WTC11 (cell line): Measurements from ENCODE around the gene NOL4L. TPM values are rescaled to one million over a fixed set of nuclear protein-coding genes. Genes with fewer than 3 reads are reported as not detected.

Experiments
- ATAC-seq: fragments of 200-7000 bp; cut with Tn5 transposase; 2 replicates; pipeline ENCODE4 v1.10.0; 2021; ENCODE audit warnings: mild to moderate bottlenecking, moderate library complexity
- CTCF ChIA-PET: fragments of 300-600 bp; sonication (Branson Sonifier 250); formaldehyde crosslinking; loops from one replicate; lab custom pipeline; 2021; ENCODE audit warnings: antibody characterized with exemption; lab: Charles Lee
- POLR2A ChIA-PET: fragments of 350-600 bp; sonication (Branson Sonifier 250); formaldehyde crosslinking; loops from one replicate; lab custom pipeline; 2021; ENCODE audit warnings: antibody characterized with exemption; lab: Charles Lee
- DNase-seq: peaks from one replicate; pipeline ENCODE4 v3.0.0; 2021; ENCODE audit warnings: low spot score
- H3K27ac Mint-ChIP-seq: 2 replicates; pipeline ENCODE4 v1.8.0; 2021; ENCODE audit warnings: mixed read lengths
- H3K27me3 Mint-ChIP-seq: 2 replicates; pipeline ENCODE4 v1.8.0; 2021; ENCODE audit warnings: low read depth, mild to moderate bottlenecking, moderate library complexity, mixed read lengths
- H3K36me3 Mint-ChIP-seq: 2 replicates; pipeline ENCODE4 v1.8.0; 2021; ENCODE audit warnings: mixed read lengths
- H3K4me1 Mint-ChIP-seq: 2 replicates; pipeline ENCODE4 v1.8.0; 2022; ENCODE audit warnings: mixed read lengths
- H3K4me3 Mint-ChIP-seq: 2 replicates; pipeline ENCODE4 v1.8.0; 2021; ENCODE audit warnings: mild to moderate bottlenecking, moderate library complexity, mixed read lengths
- H3K9me3 Mint-ChIP-seq: 2 replicates; pipeline ENCODE4 v1.8.0; 2021; ENCODE audit warnings: mixed read lengths
- AR ChIP-seq: fragments of 250-450 bp; sonication (Bioruptor Pico); IDR thresholded peaks from 2 replicates; pipeline ENCODE4 v1.9.0; 2021; ENCODE audit warnings: mild to moderate bottlenecking
- ARID4B ChIP-seq: sonication (generic); formaldehyde crosslinking; IDR thresholded peaks from 2 replicates; pipeline ENCODE4 v1.8.0; 2023; ENCODE audit warnings: missing genetic modification reagents, mild to moderate bottlenecking, borderline replicate concordance
- ATF1 ChIP-seq: sonication (generic); formaldehyde crosslinking; IDR thresholded peaks from 2 replicates; pipeline ENCODE4 v1.8.1; 2023; ENCODE audit warnings: mild to moderate bottlenecking, moderate library complexity, missing genetic modification reagents
- ATF2 ChIP-seq: sonication (generic); formaldehyde crosslinking; IDR thresholded peaks from 2 replicates; pipeline ENCODE4 v1.8.1; 2022; ENCODE audit warnings: low read depth, missing genetic modification reagents, borderline replicate concordance
- CDX4 ChIP-seq: fragments of 250-450 bp; sonication (Bioruptor Pico); IDR thresholded peaks from 2 replicates; pipeline ENCODE4 v1.9.0; 2021; ENCODE audit warnings: moderate library complexity, mild to moderate bottlenecking, inconsistent platforms, borderline replicate concordance
- FOXK1 ChIP-seq: sonication (generic); formaldehyde crosslinking; IDR thresholded peaks from 2 replicates; pipeline ENCODE4 v1.8.0; 2022; ENCODE audit warnings: mild to moderate bottlenecking, moderate library complexity, missing genetic modification reagents
- HMGA2 ChIP-seq: fragments of 250-450 bp; sonication (Bioruptor Pico); IDR thresholded peaks from 2 replicates; pipeline ENCODE4 v1.4.0; 2021; ENCODE audit warnings: mild to moderate bottlenecking, moderate library complexity
- IRF1 ChIP-seq: sonication (generic); formaldehyde crosslinking; IDR thresholded peaks from 2 replicates; pipeline ENCODE4 v1.8.0; 2023; ENCODE audit warnings: missing genetic modification reagents
- MAX ChIP-seq: sonication (generic); formaldehyde crosslinking; IDR thresholded peaks from 2 replicates; pipeline ENCODE4 v1.8.0; 2022; ENCODE audit warnings: mild to moderate bottlenecking, missing genetic modification reagents
- MXD4 ChIP-seq: fragments of 250-450 bp; sonication (Bioruptor Pico); IDR thresholded peaks from 2 replicates; pipeline ENCODE4 v1.8.0; 2021; ENCODE audit warnings: mild to moderate bottlenecking, moderate library complexity, borderline replicate concordance
- NFATC4 ChIP-seq: fragments of 250-450 bp; sonication (Bioruptor Pico); IDR thresholded peaks from 2 replicates; pipeline ENCODE4 v1.9.0; 2021; ENCODE audit warnings: mild to moderate bottlenecking
- NR3C1 ChIP-seq: sonication (generic); formaldehyde crosslinking; conservative IDR thresholded peaks from 2 replicates; pipeline ENCODE4 v1.8.1; 2023; ENCODE audit warnings: low read depth, mild to moderate bottlenecking, missing genetic modification reagents
- TEAD4 ChIP-seq: sonication (generic); formaldehyde crosslinking; IDR thresholded peaks from 2 replicates; pipeline ENCODE4 v1.8.0; 2022; ENCODE audit warnings: mild to moderate bottlenecking, missing genetic modification reagents
- ZMAT4 ChIP-seq: fragments of 250-450 bp; sonication (Bioruptor Pico); IDR thresholded peaks from 2 replicates; pipeline ENCODE4 v1.9.0; 2021; ENCODE audit warnings: mild to moderate bottlenecking
- ZNF416 ChIP-seq: fragments of 250-450 bp; sonication (Bioruptor Pico); IDR thresholded peaks from 2 replicates; pipeline ENCODE4 v1.9.0; 2021; ENCODE audit warnings: mild to moderate bottlenecking, inconsistent platforms
- ZNF423 ChIP-seq: fragments of 250-450 bp; sonication (Bioruptor Pico); IDR thresholded peaks from 2 replicates; pipeline ENCODE4 v2.1.2; 2022; ENCODE audit warnings: mild to moderate bottlenecking, moderate library complexity
- ZNF512 ChIP-seq: sonication (generic); formaldehyde crosslinking; IDR thresholded peaks from 2 replicates; pipeline ENCODE4 v1.8.1; 2022; ENCODE audit warnings: missing genetic modification reagents, borderline replicate concordance
- ZNF671 ChIP-seq: fragments of 250-450 bp; sonication (Bioruptor Pico); IDR thresholded peaks from 2 replicates; pipeline ENCODE4 v1.8.0; 2021; ENCODE audit warnings: mild to moderate bottlenecking
- ZSCAN18 ChIP-seq: fragments of 250-450 bp; sonication (Bioruptor Pico); IDR thresholded peaks from 2 replicates; pipeline ENCODE4 v2.1.2; 2022; ENCODE audit warnings: mild to moderate bottlenecking, moderate library complexity
- total RNA-seq: library from RNA; stranded (reverse); gene quantifications from 3 replicates; pipeline ENCODE4 v1.2.3, GENCODE V29; 2021

Gene NOL4L
- total RNA-seq, 1 experiment from 2014 or later = 29.0 TPM

GRCh38 chr20:32444474-32445220 lies 140.5 kb downstream of the NOL4L start (continued):
- no peak for TF ChIP-seq ARID4B (CRISPR knock-in tag)

- Mint-ChIP-seq H3K27me3 (no peaks in the 10 kb centered on the region), H3K4me1 (peaks cover 17% of the 10 kb centered on the region), H3K36me3 (peaks cover 17% of the 10 kb centered on the region), H3K9me3 (no peaks in the 10 kb centered on the region), H3K4me3 (no peak overlapping the region), H3K27ac (peak overlapping the region; percentile 86; the same call in 1 of the 2 replicates)
- DNase-seq = peak; percentile 13
- ChIA-PET POLR2A (no interaction called here), CTCF (interaction anchor here (0.5 to 1.9 kb wide), 4 partner anchors 9 to 205 kb away, joined by 3 to 14 read pairs (median 3); no protein-coding TSS in a partner anchor)
- ATAC-seq = no peak
- TF ChIP-seq MXD4 (CRISPR knock-in tag) (no peak), ZNF423 (no peak), HMGA2 (CRISPR knock-in tag) (no peak), AR (CRISPR knock-in tag) (no peak), IRF1 (CRISPR knock-in tag) (no peak), ATF2 (no peak), MAX (no peak), ZNF416 (CRISPR knock-in tag) (no peak), NR3C1 (CRISPR knock-in tag) (no peak), ZSCAN18 (CRISPR knock-in tag) (no peak), ZMAT4 (CRISPR knock-in tag) (no peak), TEAD4 (CRISPR knock-in tag) (no peak), ZNF671 (CRISPR knock-in tag) (no peak), FOXK1 (CRISPR knock-in tag) (no peak), ATF1 (CRISPR knock-in tag) (no peak), NFATC4 (CRISPR knock-in tag) (no peak), ZNF512 (CRISPR knock-in tag) (no peak), CDX4 (no peak)
Observed at GRCh38 chr20:32443386-32443974, 141.7 kb downstream of the NOL4L start.
